HG02884 (cell line): ENCODE data around the gene PAEP.

ENCODE experiments used
- ATAC-seq: cut with Tn5 transposase; IDR thresholded peaks from one replicate; pipeline ENCODE4 v1.9.1; 2021; ENCODE audit warnings: mild to moderate bottlenecking, moderate library complexity; ENCODE audit not compliant: unreplicated experiment

The PAEP gene

DNA sequence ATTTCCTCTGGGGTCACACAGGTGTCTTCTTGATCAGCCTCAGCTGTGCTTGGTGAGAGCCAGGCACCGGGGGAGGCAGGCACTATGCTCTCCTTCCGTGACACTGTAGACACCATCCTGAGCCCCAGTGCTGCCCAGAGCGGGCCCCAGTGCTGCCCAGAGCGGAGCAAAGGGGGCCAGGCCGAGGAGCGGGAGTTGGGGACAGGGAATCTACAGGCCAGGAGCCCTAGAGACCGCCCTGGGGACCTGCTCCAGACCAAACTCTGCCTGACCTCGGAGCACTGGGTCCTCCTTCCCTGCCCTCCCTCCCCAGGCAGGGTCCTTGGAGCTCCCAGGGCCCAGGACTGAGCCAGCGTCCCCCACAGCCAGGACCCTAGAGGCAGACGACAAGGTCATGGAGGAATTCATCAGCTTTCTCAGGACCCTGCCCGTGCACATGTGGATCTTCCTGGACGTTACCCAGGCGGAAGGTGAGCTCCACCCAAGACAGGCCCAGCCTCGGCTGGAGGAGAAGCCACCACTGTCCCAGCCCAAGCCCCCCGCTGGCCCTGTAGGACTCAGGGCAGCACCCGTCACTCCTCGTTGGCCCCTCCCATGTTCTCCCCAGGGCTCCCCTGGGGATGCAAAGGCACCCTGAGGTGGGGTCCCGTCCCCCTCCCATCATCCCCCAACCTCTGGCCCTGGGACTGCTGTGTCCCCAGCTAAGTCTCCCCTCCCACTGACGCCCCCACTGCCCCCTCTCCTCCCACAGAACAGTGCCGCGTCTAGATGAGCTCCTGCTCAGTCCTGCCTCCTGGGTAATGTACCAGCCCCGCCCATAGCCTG lies 30.2 kb downstream of the PAEP start:
- ATAC-seq, result no peak

DNA sequence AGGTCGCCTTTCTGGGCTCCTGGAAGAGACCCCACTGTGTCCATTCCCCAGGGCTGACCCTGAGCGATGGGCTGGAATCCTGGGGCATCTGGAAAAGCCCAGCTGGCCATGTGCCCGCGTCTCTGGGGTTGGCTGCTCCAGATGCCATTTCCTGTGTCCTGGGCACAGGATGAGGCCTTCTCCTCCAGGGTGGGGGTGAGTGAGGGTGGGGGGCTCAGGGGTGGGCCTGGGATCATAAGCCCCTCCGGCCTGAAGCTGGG lies 30.7 kb downstream of the PAEP start:
- ATAC-seq, result no peak

DNA sequence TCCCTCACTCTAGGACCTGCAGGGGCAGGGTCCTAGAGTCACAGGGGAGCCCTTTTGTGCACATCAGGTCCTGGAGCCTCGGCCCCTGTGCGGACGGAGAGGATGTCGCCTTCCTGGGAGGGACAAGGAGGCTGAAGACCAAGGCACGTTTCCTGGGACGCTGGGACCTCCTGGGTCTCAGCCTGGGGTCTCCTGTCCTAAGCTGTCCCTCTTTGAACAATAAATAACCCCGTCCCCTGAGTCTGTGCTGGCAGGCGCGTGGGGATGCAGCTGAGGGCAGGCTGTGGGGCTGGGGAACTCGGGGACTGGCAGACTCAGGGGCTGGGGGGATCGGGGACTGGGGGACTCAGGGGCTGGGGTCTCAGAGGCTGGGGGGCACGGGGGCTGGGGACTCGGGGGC lies 31.1 kb downstream of the PAEP start:
- ATAC-seq, result no peak

DNA sequence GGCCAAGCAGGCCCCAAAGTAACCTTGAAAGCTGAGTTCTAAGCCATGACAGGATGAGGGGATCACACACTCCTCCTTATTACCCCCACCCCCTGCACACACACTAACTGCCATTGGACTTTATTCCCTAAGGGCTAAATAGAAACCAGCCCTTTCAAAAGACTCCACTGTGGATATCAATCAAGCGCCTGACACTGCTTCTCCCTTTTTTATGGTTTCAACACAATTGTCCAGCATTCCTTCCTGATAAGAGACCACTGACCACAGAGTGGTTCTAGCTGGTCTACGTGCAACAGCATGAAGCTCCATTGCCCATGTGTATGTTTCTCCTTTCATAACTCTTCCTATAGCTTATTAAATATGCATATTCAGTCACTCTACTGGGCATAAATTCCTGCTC lies 34.7 kb downstream of the PAEP start:
- no peak for ATAC-seq

DNA sequence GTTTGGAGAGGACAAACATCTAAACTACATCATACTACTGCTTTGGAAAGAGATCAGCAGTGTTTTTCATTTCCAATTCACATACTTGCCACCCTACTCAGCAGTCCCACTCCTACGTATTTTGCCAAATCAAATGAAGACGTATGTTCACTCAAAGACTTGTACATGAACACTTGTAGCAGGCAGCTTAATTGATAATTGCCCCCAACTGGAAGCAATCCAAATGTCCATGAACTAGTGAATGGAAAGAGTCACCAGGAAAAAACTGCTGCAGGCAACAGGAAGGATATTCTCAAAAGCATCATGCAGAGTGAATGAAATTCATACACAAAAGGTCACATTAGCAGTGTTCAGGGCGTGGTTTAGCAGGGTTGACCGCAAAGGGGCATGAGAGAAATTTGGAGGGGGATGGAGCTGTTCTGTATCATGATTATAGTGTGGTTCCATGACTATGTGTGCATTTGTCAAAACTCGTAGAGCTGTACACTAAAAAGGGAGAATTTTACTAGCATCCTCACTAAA lies 38.8 kb downstream of the PAEP start:
- ATAC-seq, result no peak

DNA sequence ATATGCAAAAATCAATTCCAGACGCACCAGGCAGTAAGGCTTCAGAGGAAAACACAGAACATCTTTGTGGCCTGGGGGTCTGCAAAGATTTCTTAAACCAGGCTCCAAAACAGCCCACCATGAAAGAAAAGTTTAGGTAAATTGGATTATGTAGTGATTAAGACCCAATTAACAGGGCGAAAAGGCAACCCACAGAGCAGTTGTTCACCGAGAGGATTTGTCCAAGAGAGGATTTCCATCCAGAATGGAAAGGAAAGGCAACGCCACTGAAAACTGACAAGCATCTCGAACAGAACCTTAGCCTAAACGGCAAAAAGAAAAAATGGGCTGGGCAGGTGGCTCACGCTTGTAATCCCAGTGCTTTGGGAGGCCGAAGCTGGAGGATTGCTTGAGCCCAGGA lies 40.4 kb downstream of the PAEP start:
- ATAC-seq, result no peak

DNA sequence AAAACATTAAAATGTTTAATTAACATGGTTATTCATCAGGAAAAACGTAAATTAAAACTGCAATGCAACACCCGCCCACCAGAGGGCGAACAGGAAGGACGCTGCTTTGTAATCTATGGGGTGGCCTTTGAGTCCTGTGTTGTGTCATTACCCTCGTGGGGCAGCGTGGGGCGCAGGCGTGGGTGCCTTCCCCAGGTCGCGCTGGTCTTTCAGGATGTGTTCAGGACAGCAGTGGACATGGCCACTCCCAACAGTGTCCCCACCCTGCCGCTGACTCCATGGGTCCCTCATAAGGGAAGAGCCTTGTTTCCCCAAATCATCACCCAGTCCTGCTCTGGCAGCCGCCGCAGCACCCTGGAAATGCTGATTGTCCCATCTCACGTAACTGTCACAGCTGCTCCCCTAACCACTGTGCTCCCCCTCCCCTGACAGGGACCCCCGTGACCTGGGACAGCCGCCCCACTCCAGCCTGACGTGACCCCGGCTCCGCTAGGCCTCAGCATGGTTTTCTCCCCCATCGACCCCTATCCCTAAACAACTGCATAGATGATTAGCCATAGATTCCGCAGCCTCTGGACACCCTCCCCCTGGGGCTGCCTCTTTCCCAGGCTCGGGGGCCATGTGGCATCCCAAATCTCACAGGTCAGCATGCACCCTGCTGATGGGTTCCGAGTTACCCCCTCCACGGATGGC lies 41.4 kb downstream of the PAEP start:
- ATAC-seq, result no peak

DNA sequence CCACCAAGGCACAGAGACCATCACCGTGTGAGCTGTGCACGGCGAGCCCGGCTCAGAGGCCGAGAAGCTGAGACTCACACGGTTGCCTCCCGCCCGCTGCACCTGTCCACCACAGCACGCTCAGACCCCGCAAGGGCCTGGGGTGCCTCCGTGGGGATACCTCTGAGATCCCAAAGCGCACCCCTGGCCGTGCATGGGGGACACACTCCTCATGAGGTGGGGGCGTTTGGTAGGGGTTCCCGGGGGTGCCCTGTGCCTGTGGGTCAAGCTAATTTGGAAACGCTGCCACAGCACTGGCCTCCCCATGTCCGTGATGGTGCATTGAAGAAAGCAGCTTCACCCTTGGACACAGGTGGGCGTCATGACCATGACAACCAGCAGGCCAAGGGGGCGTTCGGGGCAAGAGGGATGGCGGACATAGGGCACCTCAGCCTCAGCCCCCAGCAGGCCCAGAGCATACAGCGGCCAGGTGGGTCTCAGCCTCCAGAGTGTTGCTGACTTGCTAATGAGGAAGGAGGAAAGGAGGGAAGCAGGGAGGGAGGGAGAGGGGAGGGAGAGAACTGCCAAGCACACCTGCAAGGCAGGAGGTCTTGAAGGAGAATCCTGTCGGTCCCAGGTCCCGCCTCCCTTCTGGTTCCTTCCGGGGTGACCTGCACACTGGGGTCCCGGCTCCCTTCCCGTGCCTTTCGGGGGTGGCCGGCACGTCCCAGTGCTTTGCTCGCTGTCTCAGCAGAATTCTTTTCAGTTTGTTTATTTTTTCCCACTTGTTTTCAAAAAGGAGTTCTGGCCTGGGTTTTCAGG lies 43.1 kb downstream of the PAEP start:
- no peak for ATAC-seq

DNA sequence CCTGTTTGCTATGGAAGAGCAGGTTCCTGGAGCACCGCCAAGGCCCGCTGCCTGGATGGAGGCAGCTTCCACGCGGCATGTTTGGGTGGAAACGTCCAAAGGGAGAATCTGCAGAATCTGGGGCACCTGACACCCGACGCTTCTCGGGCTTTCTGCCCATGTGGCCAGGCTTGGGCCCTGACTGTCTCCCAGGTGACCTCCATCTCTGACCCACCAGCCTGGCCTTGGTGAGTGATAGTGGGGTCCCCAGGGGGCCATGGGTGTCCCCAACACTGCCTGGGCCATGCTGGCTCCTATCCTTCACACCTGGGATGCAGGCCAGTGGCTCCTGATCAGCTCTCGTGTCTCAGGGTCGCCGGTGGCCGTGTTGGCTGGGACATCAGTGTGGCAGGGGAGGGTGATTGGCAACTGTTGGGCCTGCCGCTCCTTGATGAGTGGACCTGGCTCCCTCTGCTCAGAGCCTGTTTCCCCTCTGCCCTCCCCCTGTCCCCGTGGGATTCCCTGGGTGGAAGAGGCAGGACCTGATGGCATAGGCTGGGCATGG lies 43.8 kb downstream of the PAEP start:
- ATAC-seq, result no peak

DNA sequence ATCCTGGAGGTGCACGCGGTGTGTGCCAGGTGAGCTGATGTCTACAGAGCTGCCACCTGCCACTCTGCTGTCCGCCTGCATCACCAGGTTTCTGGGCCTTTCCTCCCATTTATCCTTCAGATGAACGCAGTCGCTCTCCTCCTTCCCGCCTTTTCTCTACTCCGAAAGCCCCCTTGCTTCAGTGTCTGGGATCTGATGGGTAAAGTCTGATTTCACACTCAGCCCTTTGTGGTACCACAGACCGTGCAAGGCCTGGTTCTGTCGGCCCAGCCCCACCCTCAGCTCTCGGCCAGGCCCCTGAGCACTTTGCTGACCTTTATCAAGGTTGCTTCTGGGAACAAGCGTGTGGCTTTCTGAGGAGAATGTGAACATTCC lies 45.3 kb downstream of the PAEP start:
- no peak for ATAC-seq

DNA sequence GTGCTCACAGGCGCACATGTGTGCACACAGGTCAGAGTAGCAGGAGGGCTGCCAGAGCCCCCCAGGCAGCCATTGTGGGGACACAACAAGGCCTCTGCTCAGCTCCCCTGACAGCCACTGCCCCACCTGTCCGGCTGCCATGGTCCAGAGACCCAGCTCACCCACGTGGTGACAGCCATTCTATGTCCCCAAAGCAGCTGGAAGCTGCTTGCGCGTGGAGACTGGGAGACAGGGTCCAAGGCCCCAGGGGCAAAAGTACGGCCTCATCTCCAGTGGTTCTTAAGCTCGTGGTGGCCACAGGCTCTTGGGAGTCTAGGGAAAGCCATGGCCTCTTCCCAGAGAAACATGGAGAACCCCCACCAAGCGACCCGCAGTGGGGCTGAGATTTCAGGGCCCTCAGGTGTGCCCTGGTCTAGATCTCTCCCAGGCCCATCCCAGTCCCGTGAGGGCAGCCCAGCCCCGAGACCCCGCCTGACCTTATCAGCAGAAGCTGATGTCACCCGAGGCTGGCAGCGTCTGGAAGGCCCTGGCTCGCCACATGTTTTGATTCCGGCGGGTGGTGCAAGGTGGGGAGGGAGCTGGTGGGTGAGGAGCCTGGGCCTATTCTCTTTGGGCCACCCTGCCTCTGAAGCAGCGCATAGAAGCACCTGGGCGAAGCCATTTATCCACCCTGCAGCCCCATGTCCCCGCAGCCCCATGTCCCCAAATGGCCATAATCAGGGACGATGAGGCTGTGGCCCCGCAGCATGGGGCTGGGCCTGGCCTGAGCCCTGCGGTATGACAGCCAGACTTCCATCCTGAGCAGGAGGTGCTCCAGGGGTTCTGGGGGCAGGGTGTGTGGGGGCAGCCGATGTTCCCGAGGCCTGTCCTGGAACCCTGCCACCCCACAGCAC lies 46.1 kb downstream of the PAEP start:
- ATAC-seq, result no peak

DNA sequence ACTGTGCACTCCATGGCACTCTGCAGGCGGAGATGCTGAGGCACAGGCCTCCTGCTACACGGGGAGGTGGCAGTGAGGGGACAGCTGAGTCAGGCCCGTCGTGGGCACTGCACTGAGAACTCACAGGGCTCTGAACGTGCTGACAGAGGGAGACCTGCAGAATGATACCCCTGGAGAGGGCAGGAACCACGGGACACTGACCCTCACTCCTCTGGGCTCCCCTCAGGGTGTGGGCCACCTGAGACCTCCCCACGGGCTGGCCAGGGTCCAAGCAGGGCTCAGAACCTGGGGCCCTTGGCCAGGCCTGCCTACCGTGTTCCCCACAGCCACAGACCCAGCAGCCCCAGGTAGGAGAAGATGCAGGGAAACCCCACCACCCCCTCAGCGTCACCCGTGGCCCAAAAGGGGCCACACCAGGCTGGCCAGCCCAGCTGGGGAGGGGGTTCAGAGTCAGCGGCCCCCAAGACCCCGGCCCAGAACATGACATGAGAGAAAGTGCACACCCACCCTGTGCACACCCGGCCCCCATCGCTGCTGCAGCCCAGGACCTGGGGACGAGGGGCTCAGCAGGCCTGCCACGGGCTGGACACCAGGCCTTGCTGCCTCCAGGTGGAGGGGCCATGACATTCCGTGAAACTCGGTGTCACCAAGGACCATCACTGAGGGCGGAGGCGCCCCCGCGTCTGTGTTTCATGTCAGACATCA lies 46.9 kb downstream of the PAEP start:
- no peak for ATAC-seq

DNA sequence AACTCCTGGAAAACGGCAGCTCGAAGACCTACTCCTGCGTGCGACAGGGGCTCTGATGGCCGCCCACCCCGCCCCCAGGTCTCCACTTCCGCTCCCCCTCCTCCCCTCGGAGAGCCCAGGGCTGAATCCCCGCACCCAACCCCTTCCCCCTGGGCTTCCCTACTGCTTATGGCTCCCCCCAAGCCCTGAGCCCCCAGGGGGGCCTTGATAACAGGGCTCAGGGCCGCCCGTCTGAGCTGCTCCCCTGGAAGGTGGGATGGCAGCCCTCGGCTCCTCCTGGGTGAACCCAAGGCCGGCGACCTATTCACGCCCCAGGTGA lies 47.4 kb downstream of the PAEP start:
- ATAC-seq, result no peak

DNA sequence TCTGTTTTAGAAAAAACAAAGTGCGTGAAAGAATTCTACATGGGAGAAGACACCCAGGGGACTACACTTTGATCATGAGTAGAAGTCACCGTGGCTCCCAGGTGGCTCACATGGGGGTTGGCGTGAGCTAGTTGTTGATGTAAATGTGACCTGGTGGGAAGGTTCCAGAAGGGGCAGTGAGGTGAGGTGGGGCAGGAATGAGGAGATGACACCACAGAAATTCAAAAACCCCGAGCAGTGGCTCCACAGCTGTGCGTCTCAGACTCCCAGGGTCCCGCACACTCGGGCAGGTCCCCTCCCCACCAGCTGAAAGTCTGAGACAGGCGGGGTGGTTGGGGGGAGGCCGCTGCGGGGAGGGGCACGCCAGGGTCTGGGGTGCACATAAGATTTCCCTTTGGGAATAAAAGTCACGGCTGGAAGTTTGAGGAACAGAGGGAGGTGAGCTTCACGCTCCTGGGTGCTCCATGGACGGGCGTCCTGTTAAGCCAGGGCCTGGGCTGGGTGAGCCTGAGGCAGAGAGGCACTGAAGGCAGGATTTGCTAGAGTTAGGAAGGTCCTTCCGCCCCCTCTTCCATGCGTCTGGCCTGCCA lies 47.9 kb downstream of the PAEP start:
- ATAC-seq, result no peak

DNA sequence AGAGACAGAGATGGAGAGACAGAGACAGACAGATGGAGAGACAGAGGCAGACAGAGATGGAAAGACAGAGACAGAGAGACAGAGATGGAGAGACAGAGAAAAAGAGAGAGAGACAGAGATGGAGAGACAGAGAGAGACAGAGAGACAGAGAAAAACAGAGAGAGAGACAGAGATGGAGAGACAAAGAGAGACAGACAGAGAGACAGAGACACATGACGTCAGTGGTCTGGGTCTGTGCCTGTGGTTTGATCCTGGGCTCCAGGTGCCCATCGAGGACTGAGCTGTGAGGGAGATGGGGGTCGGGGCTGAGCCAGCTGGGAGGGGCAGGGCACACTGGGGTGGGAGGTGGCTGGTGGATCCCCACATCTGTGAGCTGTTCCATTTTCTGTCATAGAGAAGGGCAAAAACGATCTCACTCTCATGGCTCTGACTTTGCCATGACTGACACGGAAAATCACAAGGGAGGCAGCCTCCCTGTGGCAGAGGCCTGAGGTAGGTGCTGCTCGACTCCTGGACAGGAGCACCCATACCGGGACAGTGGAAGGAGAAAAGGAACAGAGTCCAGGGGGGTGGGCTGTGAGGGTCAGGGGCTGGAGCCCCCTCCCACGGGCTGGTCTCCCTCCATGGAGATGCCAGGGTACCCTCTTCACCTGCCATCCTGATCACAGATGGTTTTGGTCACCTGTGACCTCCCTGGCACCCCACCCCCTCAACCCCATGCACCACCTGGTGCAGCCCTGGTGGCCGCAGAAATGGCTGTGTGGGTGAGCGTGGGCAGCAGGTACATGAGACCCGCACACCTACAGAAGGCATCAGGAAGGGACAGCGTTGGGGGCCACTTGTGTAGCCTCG lies 49.0 kb downstream of the PAEP start:
- no peak for ATAC-seq

DNA sequence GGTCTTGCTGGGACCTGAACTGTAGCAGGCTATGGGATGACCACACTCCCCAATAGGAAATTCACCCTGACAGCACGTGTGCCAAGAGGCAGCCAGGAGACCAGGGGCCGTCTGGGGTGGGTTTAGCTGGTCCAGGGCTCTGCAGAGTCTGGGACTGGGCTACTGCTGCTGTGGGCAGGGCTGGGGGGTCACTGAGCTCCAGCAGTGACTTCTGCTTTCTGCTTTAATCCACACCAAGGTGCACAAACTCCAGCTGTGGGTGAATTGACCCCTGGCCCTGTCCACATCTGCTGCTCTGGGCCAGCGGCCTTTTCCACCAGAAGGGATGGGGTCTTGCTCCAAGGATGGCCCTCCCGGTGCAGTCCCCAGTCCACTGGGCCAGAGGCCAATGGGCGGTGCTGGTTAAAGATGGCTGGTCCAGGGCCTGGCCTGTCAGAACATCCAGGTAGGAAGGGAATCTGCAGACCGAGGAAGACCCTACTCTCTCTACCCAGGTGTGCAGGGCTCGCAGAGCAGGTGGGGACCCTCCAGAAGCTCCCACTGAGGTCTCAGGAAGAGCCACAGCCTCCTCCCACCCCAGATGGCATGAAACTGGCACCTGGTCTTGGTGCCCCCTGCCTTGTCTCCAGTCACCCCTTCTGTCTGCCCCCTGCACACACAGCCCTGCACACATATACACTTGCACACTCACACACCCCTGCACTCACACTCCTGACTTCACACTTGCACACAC lies 49.8 kb downstream of the PAEP start:
- no peak for ATAC-seq

DNA sequence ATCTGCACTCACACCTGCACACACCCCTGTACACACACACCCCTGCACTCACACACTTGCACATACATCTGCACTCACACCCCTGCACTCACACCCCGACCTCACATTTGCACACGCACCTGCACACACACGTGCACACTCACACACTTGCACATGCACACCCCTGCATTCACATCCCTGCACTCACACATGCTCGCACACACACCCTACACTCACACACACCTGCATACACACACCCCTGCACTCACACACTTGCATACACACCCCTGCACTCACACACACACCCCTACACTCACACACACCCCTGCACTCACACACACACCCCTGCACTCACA lies 50.3 kb downstream of the PAEP start:
- ATAC-seq, result no peak

DNA sequence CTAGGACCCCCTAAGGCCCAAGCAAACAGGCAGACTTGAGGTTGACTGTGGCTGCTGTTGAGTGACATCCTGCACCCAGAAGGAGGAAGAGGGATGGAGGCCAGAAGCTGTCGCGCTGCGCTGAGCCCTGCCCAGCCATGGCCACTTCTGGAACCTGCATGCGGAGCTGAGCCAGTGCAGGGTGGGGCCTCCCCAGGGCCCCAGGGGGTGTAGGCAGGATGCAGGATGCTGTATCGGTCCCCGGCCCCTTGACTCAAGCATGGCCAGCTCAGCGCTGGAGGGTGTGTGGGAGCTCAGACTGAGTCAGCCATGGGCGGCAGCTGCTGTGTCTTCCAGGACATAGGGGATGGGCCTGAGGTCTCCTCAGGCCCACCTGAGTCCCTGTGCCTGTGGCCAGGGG lies 50.9 kb downstream of the PAEP start:
- no peak for ATAC-seq
